Measurements from ENCODE around the gene CTNNAL1. TPM values are rescaled to one million over a fixed set of nuclear protein-coding genes. Genes with fewer than 3 reads are reported as not detected.

The CTNNAL1 gene
- polyA plus RNA-seq, 4 donors: 61.5 to 68.4 (median 65.8) TPM

Other genes with a start within 250 kb of the CTNNAL1 start
- gene ACTL7B, start 157.5 kb downstream of the CTNNAL1 start, polyA plus RNA-seq (ENCODE audit: insufficient read length in 4 of 4): not detected
- not detected for gene ACTL7A, start 151.2 kb downstream of the CTNNAL1 start, polyA plus RNA-seq (ENCODE audit: insufficient read length in 4 of 4)
- 10 to 100 TPM; 42.0 to 46.9 (median 44.1) TPM for gene ELP1, start 79.4 kb downstream of the CTNNAL1 start, polyA plus RNA-seq (ENCODE audit: insufficient read length in 4 of 4)
- 10 to 100 TPM; 28.8 to 38.1 (median 33.8) TPM for gene ABITRAM, start 79.1 kb downstream of the CTNNAL1 start, polyA plus RNA-seq (ENCODE audit: insufficient read length in 4 of 4)
- 10 to 100 TPM; 66.8 to 78.5 (median 71.8) TPM for gene TMEM245, start 106.4 kb upstream of the CTNNAL1 start, polyA plus RNA-seq (ENCODE audit: insufficient read length in 4 of 4)
- 1 to 10 TPM; 2.0 to 4.4 (median 3.2) TPM for gene FRRS1L, start 153.8 kb upstream of the CTNNAL1 start, polyA plus RNA-seq (ENCODE audit: insufficient read length in 4 of 4)

Data from right renal pelvis (tissue), 4 donors.